Fibroblast of skin of back (primary cell): ENCODE results near the gene OR9Q2. TPM values are rescaled to one million over a fixed set of nuclear protein-coding genes. Genes with fewer than 3 reads are reported as not detected.
"Not testable (repeated sequence)": the region's sequence is repeated elsewhere in the genome, so short reads cannot be mapped to it uniquely, and the experiment has no call there.

Experiments
- DNase-seq: peaks from one replicate; pipeline ENCODE4 v3.0.0-alpha.2; 2013
- polyA plus RNA-seq, 2 experiments: library from polyadenylated mRNA; unstranded; fragments of 120-200 nt; gene quantifications; one replicate each; pipeline ENCODE4 v1.2.1, GENCODE V29; 2013; ENCODE audit not compliant: insufficient read length in 2 of 2

Gene OR9Q2
- polyA plus RNA-seq (2013, experiment 1 of 2; ENCODE audit: insufficient read length), result not detected
- polyA plus RNA-seq (2013, experiment 2 of 2; ENCODE audit: insufficient read length), result not detected

DNA sequence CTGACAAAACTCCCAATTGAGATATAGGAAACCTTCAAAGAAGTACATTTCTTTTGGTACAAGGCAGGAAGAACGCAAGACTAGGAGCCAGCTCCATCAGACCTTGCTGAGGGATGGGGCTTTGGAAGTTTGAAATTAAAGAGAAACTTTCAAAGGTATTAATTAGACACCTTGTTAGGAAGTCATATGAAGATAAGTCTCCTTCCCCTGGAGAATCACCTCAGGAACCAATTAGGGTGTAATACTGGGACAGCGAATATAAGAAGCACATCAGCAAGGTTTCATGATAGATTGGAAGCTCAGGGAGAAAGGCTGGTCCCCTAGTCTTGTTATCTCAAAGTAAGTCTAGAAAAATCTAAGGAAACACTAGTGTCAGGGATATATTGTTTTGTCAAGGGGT, at the start of gene OR9Q2:
Gene OR9Q2, plus strand, starts transcription at position 301 of the 400 bp plus-strand sequence. CDS start 1,421 bp downstream, outside the sequence.
- DNase-seq, result no peak

DNA sequence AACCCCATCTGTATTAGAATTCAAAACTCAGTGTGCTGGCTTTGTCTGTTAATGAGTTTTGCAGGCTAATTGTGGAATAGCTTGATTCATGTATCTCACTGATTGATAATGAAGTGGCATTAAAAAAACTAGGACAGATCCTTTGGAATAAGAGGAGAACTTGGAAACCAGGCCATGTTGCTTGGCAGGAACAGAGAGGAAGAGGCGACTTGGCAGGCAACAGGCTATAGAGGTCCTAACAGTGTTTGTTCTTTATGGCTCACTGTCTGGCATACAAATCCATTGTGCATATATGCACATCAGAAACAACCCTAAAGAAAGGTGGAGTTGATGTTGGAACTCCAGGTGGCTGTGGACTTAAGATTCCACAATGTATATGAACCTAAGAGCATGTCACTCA, 46.1 kb upstream of the OR9Q2 start:
- DNase-seq, result no peak

GRCh38 chr11:58152781-58153180, 36.1 kb upstream of the OR9Q2 start:
- DNase-seq, result no peak

DNA sequence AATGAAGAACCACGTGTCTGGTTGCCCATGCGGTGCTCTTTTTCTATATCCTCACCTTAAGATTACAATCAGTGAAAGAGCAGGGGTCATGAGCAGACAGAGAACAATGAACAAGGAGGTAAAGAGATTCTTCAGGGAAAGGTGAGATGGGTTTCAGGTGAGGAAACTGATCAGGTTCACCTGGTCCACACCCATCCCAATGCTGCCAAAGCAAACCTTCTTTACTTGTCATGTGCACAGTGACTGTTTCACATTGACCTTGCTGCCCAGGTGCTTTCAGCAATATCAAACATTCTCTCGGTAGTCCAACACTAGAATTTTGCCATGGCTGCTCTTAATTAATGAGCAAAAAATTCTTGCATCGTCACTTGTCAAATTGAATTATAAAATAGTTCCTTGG, 24.5 kb upstream of the OR9Q2 start:
- DNase-seq, result no peak

DNA sequence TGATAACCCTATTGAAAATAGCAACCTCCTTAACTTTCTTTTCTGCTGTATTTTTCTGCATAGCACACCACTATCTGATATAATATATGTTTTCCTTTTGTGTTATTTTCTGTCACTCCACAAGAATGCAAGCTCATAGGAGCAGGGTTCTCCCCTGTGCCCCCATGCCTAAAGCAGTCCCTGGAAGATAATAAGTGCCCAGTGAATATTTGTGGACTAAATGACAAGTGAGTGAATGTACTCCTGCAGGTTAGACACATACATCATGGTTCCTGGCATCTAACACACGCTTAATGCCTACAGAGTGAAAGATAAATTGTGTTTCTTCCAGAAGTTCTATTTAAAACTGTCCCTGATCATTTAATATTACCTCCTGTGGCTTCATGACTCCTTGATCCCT, 23.9 kb upstream of the OR9Q2 start:
- no peak for DNase-seq

DNA sequence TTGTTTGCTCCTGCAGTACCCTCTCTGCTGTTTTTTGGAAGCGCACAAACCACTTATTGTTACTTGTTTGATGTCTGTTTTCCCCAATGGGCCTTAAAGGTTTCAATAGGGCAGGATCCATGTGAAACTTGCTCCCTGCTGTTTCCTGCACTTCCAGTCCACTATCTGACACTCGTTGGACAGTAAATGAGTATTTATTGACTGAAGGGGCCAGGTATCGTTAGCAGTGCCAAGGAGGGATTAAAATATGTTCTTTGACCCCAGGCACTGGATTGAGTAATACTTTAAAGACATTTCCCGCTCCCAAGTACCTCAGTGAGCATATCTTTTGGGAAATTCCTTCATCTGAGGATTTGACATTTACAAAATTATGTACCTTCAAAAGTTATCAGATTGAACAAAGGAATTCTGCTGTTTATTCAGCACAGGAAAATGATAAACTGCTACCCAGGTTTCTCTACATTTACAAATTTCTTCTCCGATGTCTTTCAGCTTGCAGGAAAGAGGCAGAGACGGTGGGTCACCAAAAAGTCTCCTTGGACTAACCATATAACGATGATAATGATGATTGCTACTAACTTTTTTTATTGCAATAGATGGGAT, 23.3 kb upstream of the OR9Q2 start:
- no peak for DNase-seq

DNA sequence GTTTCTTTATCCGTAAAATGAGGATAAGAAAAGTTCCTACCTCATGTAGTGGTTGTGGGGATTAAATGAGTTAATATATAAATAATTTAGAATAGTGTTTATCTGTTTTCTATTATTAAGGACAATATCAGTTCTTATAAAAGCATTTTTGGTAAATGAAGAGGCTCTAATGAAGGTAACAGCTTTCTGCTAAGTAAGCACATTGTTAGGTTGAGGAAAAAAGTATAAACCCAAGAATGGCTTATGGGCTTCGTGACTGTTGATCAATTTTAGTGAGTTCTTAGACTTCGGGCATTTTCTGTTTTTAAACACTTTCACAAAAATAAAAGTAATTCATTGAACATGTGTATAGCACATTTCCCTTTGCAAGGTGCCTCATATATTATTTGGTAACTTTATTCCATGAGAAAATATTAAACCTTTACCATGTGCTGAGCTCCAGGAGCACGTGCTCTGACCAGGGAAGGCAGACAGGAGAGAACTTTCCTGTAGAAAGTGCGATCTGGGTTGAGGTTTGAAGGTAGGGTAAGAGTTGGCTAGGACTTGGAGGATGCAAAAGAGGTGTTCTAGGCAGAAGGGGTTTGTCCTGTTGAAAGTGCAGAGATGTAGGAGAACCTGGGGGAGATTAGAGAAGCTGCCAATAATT, 11.3 kb upstream of the OR9Q2 start:
- no peak for DNase-seq

- DNase-seq, result no peak
These were observed 10.4 kb upstream of the OR9Q2 start for GRCh38 chr11:58178444-58178843.

DNA sequence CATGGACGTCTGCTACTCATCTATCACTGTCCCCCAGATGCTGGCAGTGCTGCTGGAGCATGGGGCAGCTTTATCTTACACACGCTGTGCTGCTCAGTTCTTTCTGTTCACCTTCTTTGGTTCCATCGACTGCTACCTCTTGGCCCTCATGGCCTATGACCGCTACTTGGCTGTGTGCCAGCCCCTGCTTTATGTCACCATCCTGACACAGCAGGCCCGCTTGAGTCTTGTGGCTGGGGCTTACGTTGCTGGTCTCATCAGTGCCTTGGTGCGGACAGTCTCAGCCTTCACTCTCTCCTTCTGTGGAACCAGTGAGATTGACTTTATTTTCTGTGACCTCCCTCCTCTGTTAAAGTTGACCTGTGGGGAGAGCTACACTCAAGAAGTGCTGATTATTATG, 9.2 kb upstream of the OR9Q2 start:
- no peak for DNase-seq

DNA sequence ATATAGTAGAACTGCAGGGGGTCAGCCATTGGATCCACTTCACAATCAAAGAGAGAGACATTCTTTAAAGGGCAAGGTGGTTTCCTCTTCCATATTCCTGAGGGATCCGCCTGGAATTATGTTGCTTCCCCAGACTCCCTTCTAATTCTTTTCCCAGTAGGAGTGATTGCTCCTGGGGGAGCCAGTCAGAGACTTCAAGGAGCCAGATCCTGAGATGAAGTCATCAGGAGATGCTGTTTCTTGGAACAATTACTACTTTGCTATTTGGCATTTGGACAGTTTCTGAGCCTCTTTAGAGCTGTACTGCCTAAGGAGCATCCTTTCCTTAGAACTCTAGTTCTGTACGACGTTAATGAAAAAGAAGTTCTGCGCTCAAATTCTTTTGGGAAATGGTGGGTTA, 1.9 kb upstream of the OR9Q2 start:
- DNase-seq, result no peak

GRCh38 chr11:58192229-58192628, 3.4 kb downstream of the OR9Q2 start:
- DNase-seq, result no peak

GRCh38 chr11:58193391-58193790, 4.5 kb downstream of the OR9Q2 start:
- DNase-seq, result no peak

DNA sequence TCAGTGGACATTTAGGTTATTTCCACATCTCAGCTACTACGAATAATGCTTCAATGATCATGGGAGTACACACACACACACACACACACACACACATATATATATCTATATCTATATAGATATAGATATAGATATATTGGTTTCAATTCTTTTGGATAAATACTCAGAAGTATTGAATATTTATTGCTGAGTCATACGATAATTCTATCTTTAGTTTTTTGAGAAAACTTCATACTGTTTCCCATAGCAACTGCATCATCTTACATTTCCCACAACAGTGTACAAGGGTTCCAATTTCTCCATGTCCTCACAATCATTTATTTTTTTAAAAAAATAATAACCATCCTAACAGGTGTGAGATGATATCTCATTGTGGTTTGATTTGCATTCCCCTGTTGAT, 7.1 kb downstream of the OR9Q2 start:
- DNase-seq, result no peak

GRCh38 chr11:58199271-58199670, 10.4 kb downstream of the OR9Q2 start:
- DNase-seq, result no peak

- no peak for DNase-seq
These were observed 15.2 kb downstream of the OR9Q2 start, which contains the start of gene OR1S2 for GRCh38 chr11:58204042-58204441. Gene OR1S2 (minus strand): TSS chr11:58204142. CDS start chr11:58204142, 0 bp downstream.

DNA sequence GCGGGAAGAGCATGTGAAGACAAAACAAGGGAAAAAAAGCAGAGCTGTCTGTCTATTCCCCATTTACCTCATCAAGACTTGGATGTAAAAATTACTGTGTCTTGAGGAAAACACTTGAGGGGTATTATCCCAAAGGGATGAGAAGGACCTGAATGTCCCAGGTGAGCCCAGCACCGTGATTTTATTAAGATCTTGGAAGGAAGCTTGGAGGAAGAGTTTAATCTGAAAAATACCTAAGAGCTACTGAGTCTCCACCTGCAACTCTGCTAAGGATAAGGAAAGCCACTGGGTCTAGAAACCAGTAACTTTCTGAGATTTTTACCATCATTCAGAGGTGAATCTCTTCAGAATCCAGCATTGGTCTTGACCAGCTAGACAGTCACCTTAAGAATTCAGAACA, 23.6 kb downstream of the OR9Q2 start, which contains the start of gene OR1S1:
Gene OR1S1, plus strand, starts transcription at position 301 of the 400 bp plus-strand sequence.
- not testable (repeated sequence) for DNase-seq

- DNase-seq, result no peak
These were observed 27.6 kb downstream of the OR9Q2 start for GRCh38 chr11:58216476-58216875.

GRCh38 chr11:58222721-58223120, 33.9 kb downstream of the OR9Q2 start:
- DNase-seq, result no peak

DNA sequence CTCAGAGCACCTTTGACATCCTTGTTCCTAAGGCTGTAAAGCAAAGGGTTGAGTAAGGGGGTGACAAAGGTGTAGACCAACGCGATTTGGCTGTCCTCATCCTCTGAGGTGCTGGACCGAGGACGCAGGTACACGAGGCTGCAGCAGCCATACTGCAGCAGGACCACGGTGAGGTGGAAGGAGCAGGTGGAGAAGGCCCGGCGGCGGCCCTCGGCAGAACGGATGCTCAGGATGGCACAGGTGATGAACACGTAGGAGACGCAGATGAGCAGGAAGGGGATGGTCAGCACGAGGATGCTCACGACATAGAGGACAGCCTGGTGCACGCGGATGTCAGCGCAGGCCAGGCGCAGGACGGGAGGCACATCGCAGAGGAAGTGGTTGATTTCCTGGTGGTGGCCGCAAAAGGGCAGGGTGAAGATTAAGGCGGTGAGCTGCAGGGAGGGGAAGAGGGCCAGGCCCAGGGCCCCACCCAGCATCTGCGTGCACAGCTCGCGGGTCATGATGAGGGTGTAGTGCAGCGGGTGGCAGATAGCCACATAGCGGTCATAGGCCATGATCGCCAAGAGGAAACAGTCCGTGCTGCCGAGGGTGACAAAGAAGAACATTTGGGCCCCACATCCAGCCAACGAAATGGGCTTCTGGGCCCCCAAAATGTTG, 39.2 kb downstream of the OR9Q2 start:
- DNase-seq, result no peak
